Small intestine (tissue), 7 donors: ENCODE data around the gene DSCAML1. TPM values are rescaled to one million over a fixed set of nuclear protein-coding genes. Genes with fewer than 3 reads are reported as not detected.

ENCODE experiments used
- DNase-seq, 2 donors: peaks; one replicate each; pipeline versions ENCODE4 v3.0.0 to v3.0.0-alpha.2; 2013
- FAIRE-seq: peaks from 2 replicates; lab custom pipeline; 2012; peaks lifted over from hg19 to GRCh38; lab: Jason Lieb, UNC
- H3K27ac ChIP-seq, 3 donors: one replicate each; pipeline ENCODE4 v1.5.1; 2013; ENCODE audit warnings: low read length in 2 of 3, mild to moderate bottlenecking in 2 of 3, control low read depth in 1 of 3, inconsistent platforms in 1 of 3, low read depth in 1 of 3, moderate library complexity in 1 of 3
- H3K27me3 ChIP-seq, 3 donors: one replicate each; pipeline ENCODE4 v1.6.1; 2013; ENCODE audit warnings: low read length in 3 of 3, inconsistent platforms in 1 of 3; ENCODE audit not compliant: control insufficient read depth in 3 of 3, insufficient read depth in 3 of 3
- H3K36me3 ChIP-seq, 3 donors: one replicate each; pipeline ENCODE4 v1.6.1; 2013; ENCODE audit warnings: low read length in 3 of 3, inconsistent platforms in 1 of 3, low read depth in 1 of 3, mild to moderate bottlenecking in 1 of 3, moderate library complexity in 1 of 3; ENCODE audit not compliant: control insufficient read depth in 3 of 3, insufficient read depth in 2 of 3
- H3K4me1 ChIP-seq, 3 donors: one replicate each; pipeline ENCODE4 v1.6.1; 2013; ENCODE audit warnings: low read length in 2 of 3, inconsistent platforms in 1 of 3, low read depth in 1 of 3, mild to moderate bottlenecking in 1 of 3, moderate library complexity in 1 of 3; ENCODE audit not compliant: control insufficient read depth in 3 of 3, insufficient read depth in 2 of 3
- H3K4me3 ChIP-seq, 3 donors: one replicate each; pipeline ENCODE4 v1.5.1; 2013; ENCODE audit warnings: low read length in 3 of 3, control low read depth in 1 of 3, inconsistent platforms in 1 of 3, low read depth in 1 of 3, mild to moderate bottlenecking in 1 of 3, moderate library complexity in 1 of 3
- H3K9me3 ChIP-seq, 2 donors: one replicate each; pipeline ENCODE4 v1.6.1; 2013; ENCODE audit warnings: low read depth in 1 of 2, low read length in 1 of 2; ENCODE audit not compliant: control insufficient read depth in 2 of 2, insufficient read depth in 1 of 2
- WGBS, 3 donors: extraction: QIAGEN DNeasy Blood & Tissue Kit; methylation state at CpG; one replicate each; pipeline ENCODE4 v1.1.7; 2013; 5-methylcytosine and 5-hydroxymethylcytosine counted together
- polyA plus RNA-seq, 4 donors: library from polyadenylated mRNA; stranded (reverse) in 3 of 4; unstranded in 1 of 4; fragments of 200-250 nt in 3 of 4; fragments of 120-200 nt in 1 of 4; gene quantifications; one replicate each; pipeline versions ENCODE4 v1.2.1 to v1.2.3, GENCODE V29; 2013
- donor health status: healthy with polysubstance abuse.
- donor health status: control.
- donor health status: control.
- donor health status: Bipolar disorder and iron deficiency.
- donor health status: healthy.

The DSCAML1 gene
- polyA plus RNA-seq, 4 donors, result under 0.01 to 3.3 (median 0.22) TPM; not detected in 1

DNA sequence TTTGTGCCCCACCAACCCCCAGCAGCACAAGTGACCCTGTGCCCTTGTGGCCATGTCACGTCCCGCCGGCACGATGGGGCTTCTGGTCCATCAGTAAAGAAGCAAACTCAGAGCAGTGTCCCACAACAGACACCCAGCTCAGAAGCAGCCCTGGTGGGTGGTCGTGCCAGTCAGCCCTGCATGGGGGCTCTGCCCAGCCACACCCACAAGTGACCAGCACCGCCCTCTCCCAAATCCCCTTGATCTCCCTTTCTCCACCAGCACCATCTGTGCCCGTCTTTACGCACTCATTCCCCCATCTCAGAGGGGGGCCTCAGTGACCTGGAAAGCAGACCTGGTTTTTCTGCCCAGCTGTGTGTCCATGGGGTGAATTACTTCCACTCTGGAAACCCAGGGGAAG, 149.1 kb downstream of the DSCAML1 start:
- Histone ChIP-seq H3K36me3 (no peaks in the 10 kb centered on the region), H3K4me1 (peaks cover 0 to 45% (median 0%) of the 10 kb centered on the region in 3 donors), H3K27me3 (no peaks in the 10 kb centered on the region), H3K4me3 (no peak overlapping the region), H3K27ac (no peak overlapping the region), H3K9me3 (no peaks in the 10 kb centered on the region)
- DNase-seq, result no peak
- no peak for FAIRE-seq
- WGBS, 3 donors, result 82 to 90% (median 88%) methylated on average over 4 to 8 of the region's 8 CpGs

DNA sequence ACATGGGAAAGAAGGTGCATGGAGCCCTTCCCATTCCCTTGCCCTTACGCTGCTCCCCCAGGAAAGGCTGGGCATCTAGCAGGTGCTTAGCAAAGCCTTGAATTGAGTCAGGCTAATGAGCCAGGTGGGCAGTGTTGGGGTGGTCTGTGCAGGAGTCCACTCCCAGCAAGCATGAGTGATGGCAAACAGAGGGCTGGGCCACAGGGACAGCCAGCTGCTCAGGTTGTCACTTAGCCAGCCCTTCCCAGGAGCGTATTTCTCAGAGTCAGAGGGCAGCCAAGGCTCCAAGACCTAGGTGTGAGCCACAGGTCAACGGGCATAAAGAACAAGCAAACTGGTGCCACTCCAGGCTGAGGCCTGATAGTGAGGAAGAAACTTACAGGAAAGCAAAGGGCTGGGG, 149.8 kb downstream of the DSCAML1 start:
- H3K4me1 ChIP-seq, result peaks cover 0 to 44% (median 0%) of the 10 kb centered on the region in 3 donors
- H3K36me3 ChIP-seq, result no peaks in the 10 kb centered on the region
- peak in 1 of 2 donors; percentile 47 for DNase-seq
- 52 to 70% (median 52%) methylated on average over 3 of the region's 3 CpGs for WGBS, 3 donors
- H3K27me3 ChIP-seq, result no peaks in the 10 kb centered on the region
- no peak for FAIRE-seq
- H3K9me3 ChIP-seq, result no peaks in the 10 kb centered on the region
- no peak overlapping the region for H3K4me3 ChIP-seq
- no peak overlapping the region for H3K27ac ChIP-seq

DNA sequence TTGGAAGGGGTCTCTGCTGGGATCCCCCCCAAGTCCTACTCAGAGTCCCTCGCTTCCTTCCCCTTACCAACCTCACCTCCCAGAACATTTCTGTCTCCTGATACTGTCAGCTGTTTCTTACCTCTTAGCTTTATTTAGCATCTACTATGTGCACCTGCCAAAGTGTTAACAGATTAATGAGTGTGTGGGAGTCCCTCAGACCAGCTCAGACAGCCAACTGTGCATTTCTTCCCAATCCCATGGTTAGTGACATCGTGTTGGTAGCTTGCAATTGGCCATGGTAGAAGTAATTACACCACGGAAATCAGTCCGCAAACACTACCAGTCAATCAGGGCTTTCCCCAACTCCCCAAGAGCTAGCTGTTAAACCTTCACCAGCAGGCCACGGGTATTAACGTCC, 150.6 kb downstream of the DSCAML1 start:
- Histone ChIP-seq H3K4me3 (no peak overlapping the region), H3K27ac (no peak overlapping the region), H3K36me3 (no peaks in the 10 kb centered on the region), H3K4me1 (peaks cover 0 to 46% (median 0%) of the 10 kb centered on the region in 3 donors), H3K9me3 (no peaks in the 10 kb centered on the region), H3K27me3 (no peaks in the 10 kb centered on the region)
- 71 to 80% (median 77%) methylated on average over 6 of the region's 6 CpGs for WGBS, 3 donors
- no peak for DNase-seq
- FAIRE-seq, result no peak

DNA sequence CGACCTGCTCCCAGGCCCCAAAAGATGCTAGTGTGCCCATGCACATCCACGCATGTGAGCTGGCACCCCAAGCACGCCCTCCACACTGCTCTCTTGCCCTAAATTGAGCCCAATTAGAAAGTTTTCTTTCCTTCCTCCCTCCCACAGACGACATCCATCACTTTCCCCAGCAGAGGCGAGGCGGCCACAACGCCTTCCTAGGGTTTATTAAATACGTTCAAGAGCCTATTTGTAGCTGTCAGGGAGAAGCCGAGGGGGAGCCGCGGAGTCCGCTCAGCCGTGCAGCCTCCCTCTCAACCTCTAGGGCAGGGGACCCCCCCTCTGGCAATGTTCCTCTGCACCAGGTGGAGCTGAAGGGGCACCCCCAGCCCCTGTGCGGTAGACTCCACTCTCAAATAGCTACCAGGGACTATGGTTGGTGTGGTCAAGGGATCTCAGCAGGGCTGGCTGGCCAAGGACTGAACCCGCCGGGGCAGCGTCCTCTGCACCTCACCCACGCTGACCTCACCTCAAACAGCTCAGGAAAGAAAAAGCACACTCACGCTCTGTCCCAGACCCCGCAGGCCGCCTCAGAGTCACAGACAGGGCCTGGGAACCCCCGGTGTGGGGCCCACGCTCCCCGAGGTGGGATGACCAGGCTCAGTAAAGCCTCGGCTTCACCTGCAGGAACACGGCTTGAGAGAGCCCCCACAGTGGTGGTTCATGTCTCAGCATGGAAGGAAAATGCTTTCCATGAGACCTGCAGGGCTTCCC, 152.4 kb downstream of the DSCAML1 start:
- Histone ChIP-seq H3K36me3 (no peaks in the 10 kb centered on the region), H3K9me3 (no peaks in the 10 kb centered on the region), H3K27ac (no peak overlapping the region), H3K4me1 (peaks cover 0 to 37% (median 0%) of the 10 kb centered on the region in 3 donors), H3K4me3 (no peak overlapping the region), H3K27me3 (no peaks in the 10 kb centered on the region)
- WGBS, 3 donors, result 79 to 90% (median 84%) methylated on average over 26 of the region's 26 CpGs
- no peak for FAIRE-seq
- DNase-seq, result no peak

DNA sequence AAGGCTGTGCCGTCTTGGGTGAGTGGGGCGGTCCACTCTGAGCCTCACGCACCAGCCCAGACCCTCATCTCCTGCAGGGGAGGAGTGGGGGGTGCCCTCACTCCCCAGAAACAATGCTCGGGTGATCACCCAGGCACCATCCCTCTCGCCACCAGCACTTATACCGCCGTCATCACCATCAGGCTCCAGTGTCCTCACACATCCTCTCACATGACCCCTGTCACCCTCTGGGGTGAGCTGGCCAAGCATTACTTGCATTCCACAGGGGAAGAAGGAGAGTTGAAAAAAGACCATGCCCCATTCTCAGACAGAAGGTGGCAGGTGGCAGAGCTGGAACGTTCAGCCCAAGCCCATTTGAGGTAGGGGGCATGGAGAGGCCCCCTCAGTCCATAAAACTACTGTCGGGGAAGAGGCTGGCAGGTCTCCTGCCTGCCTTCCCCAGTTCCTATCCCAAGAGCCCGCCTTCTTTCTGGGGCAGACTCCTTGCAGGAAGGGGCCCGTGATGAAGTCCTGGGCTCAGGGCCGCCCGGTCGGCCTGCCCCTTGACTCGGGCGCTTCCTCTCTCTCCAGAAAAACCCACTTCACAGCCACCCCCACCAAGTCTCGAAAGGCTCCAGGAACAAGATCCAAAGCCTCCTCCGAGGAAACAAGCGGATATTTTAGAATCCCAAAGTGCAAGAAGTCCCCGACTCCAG, 153.3 kb downstream of the DSCAML1 start:
- no peak overlapping the region for H3K4me3 ChIP-seq
- FAIRE-seq (no peak), DNase-seq (no peak)
- no peak overlapping the region for H3K27ac ChIP-seq
- no peaks in the 10 kb centered on the region for H3K36me3 ChIP-seq
- no peaks in the 10 kb centered on the region for H3K27me3 ChIP-seq
- H3K9me3 ChIP-seq, result no peaks in the 10 kb centered on the region
- peaks cover 0 to 29% (median 0%) of the 10 kb centered on the region in 3 donors for H3K4me1 ChIP-seq
- 78 to 87% (median 84%) methylated on average over 20 of the region's 20 CpGs for WGBS, 3 donors

DNA sequence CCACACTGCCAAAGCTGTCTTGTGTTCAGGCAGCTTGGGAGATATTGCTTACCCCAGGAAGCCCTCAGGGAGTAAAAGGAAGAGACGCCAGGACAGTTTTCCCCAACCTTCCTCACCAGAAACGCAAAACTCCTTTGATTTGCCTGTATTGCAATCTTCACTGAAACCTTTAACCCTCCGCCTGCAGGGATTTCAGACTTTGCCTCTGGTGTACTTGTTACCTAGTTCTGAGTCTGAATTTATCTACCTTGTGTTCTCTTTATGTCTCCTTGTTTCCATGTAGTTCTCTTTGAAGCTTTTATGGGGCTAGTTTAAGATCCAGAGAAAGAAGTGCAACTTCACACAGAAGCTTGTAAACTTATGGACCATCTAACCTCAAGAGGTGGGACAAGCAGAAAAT, 154.2 kb downstream of the DSCAML1 start:
- Histone ChIP-seq H3K4me1 (peaks cover 0 to 27% (median 0%) of the 10 kb centered on the region in 3 donors), H3K27me3 (no peaks in the 10 kb centered on the region), H3K27ac (peak overlapping the region in 1 of 3 donors; percentile 65), H3K36me3 (no peaks in the 10 kb centered on the region), H3K9me3 (no peaks in the 10 kb centered on the region), H3K4me3 (no peak overlapping the region)
- FAIRE-seq, result no peak
- 18 to 54% (median 40%) methylated on average over 3 of the region's 3 CpGs for WGBS, 3 donors
- peak; percentile 41 to 72 for DNase-seq

DNA sequence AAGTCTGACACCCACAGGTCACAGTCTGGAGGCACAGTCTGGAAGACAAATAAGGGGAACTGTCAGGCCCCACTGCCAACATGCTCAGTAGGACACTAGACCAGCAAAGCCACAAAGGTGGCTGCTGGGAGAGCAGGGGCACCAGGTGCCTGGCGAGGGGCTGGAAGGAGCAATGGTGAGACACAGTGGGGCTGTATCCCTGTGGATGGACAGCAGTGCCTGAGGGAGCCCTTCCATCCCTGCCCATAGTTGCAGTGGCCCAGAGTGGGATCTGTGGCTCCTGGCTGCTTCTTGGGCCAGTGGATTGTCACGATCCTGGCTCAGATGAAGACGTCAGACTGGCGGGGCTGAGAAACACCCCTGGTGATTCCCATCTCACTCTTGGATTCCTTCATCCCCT, 154.6 kb downstream of the DSCAML1 start:
- Histone ChIP-seq H3K27me3 (no peaks in the 10 kb centered on the region), H3K27ac (peak overlapping the region in 1 of 3 donors; percentile 65), H3K9me3 (no peaks in the 10 kb centered on the region), H3K4me1 (peaks cover 0 to 29% (median 0%) of the 10 kb centered on the region in 3 donors), H3K36me3 (no peaks in the 10 kb centered on the region), H3K4me3 (no peak overlapping the region)
- DNase-seq (no peak), FAIRE-seq (no peak)
- WGBS, 3 donors, result 48 to 69% (median 50%) methylated on average over 4 of the region's 4 CpGs

DNA sequence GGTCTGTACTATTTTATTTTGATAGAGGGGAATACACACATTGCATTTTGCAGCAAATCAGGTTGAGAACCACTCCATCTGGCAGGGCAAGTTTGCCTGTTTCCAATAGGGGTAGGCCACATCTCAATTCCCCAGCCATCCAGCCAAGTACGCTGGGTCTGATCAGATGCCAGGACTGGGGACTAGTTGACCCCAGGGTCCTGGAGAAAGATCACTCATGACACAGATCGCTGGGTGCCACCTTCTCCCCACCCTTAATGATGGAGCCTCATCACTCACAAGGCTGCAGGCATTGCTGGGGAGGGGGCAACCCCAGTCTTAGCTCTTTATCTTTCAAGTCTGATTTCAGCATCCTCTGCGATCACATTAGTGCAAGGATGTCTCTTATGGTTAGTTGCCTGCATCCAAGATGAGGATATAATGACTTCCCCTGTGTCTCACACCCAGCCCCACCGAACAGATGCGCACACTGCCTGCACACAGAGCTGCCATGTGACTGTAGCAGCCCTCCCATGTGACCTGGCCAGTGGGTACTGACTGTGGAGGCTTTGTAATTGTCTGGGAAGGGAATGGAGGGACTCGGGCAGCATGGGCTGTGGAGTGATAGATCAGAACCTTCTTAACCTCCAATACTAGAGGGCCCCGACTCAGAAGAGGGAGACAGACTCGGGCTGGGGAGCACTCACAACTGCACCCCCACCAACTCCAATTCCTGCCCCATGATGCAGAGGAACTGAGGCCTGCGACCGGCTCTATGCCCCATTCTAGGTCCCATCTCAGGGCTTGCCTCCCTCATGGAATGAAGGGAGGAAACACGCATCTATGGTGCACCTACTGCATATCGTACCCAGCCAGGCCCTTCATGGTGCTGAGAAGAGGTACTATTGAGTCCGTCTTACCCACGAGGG, 155.8 kb downstream of the DSCAML1 start:
- Histone ChIP-seq H3K27ac (no peak overlapping the region), H3K4me1 (peaks cover 0 to 29% (median 0%) of the 10 kb centered on the region in 3 donors), H3K27me3 (no peaks in the 10 kb centered on the region), H3K9me3 (no peaks in the 10 kb centered on the region), H3K4me3 (no peak overlapping the region), H3K36me3 (no peaks in the 10 kb centered on the region)
- WGBS, 3 donors, result 85 to 88% (median 88%) methylated on average over 13 to 14 of the region's 14 CpGs
- DNase-seq (no peak), FAIRE-seq (no peak)
